Liver (tissue), 9 donors: ENCODE data around the gene GLB1L3. TPM values are rescaled to one million over a fixed set of nuclear protein-coding genes. Genes with fewer than 3 reads are reported as not detected.
A peak's percentile ranks its signal among the peaks of the same experiment; 100 is the strongest.

Experiments used
- DNase-seq: peaks from one replicate; pipeline ENCODE4 v3.0.0-alpha.2; 2017; ENCODE audit warnings: low spot score
- H3K27ac ChIP-seq, 2 donors: one replicate each; pipeline ENCODE4 v1.7.0; 2013; ENCODE audit warnings: inconsistent platforms in 2 of 2, low read length in 2 of 2, control low read depth in 1 of 2, low read depth in 1 of 2, mild to moderate bottlenecking in 1 of 2
- H3K27me3 ChIP-seq, 4 donors: one replicate each; pipeline versions ENCODE4 v1.6.1 to v1.7.0; 2013; ENCODE audit warnings: low read length in 3 of 4, inconsistent platforms in 1 of 4, mild to moderate bottlenecking in 1 of 4, moderate library complexity in 1 of 4; ENCODE audit not compliant: control insufficient read depth in 4 of 4, insufficient read depth in 4 of 4
- H3K36me3 ChIP-seq, 4 donors: one replicate each; pipeline versions ENCODE4 v1.6.1 to v1.7.0; 2013; ENCODE audit warnings: low read length in 3 of 4, mild to moderate bottlenecking in 3 of 4, low read depth in 1 of 4, moderate library complexity in 1 of 4; ENCODE audit not compliant: control insufficient read depth in 4 of 4, insufficient read depth in 3 of 4
- H3K4me1 ChIP-seq, 4 donors: one replicate each; pipeline versions ENCODE4 v1.6.1 to v1.7.0; 2013; ENCODE audit warnings: low read length in 3 of 4, mild to moderate bottlenecking in 3 of 4, moderate library complexity in 1 of 4; ENCODE audit not compliant: control insufficient read depth in 4 of 4, insufficient read depth in 4 of 4
- H3K4me3 ChIP-seq, 3 donors: one replicate each; pipeline versions ENCODE4 v1.6.1 to v1.7.0; 2013; ENCODE audit warnings: low read length in 3 of 3, control low read depth in 1 of 3, low read depth in 1 of 3, mild to moderate bottlenecking in 1 of 3
- H3K9ac ChIP-seq, 2 donors: one replicate each; pipeline ENCODE4 v1.7.0; 2013; ENCODE audit warnings: low read length in 2 of 2, mild to moderate bottlenecking in 2 of 2, moderate library complexity in 2 of 2, control low read depth in 1 of 2, low read depth in 1 of 2
- H3K9me3 ChIP-seq, 4 donors: one replicate each; pipeline versions ENCODE4 v1.6.1 to v1.7.0; 2013; ENCODE audit warnings: low read length in 3 of 4; ENCODE audit not compliant: control insufficient read depth in 4 of 4
- FOXA1 ChIP-seq: IDR thresholded peaks from 2 replicates; pipeline ENCODE4 v1.6.1; 2016; ENCODE audit warnings: antibody characterized with exemption
- FOXA2 ChIP-seq: IDR thresholded peaks from 2 replicates; pipeline ENCODE4 v1.6.1; 2016; ENCODE audit warnings: antibody characterized with exemption
- HNF4G ChIP-seq: IDR thresholded peaks from 2 replicates; pipeline ENCODE4 v1.6.1; 2016; ENCODE audit warnings: antibody characterized with exemption
- RAD21 ChIP-seq, 2 donors: IDR thresholded peaks; 2 replicates each; pipeline ENCODE4 v1.6.1; 2016; ENCODE audit warnings: antibody characterized with exemption in 2 of 2, mild to moderate bottlenecking in 2 of 2
- WGBS: extraction: QIAGEN DNeasy Blood & Tissue Kit; methylation state at CpG from one replicate; pipeline ENCODE4 v1.1.7; 2013; 5-methylcytosine and 5-hydroxymethylcytosine counted together
- polyA plus RNA-seq, 2 donors: library from polyadenylated mRNA; stranded (reverse) in 1 of 2; unstranded in 1 of 2; fragments of 200-250 nt in 1 of 2; fragments of >200 nt in 1 of 2; fragmentation: Nextera tagmentation in 1 of 2; extraction: Ambion mirVana in 1 of 2; gene quantifications; one replicate each; pipeline versions ENCODE4 v1.2.1 to v1.2.3, GENCODE V29; 2013 to 2015
- total RNA-seq, 2 donors: library from RNA; depleted of rRNA; stranded (reverse); fragments of >200 nt; gene quantifications; one replicate each; pipeline ENCODE4 v1.2.3, GENCODE V29; 2014
- TF ChIP-seq, protein P1 (sequence below): IDR thresholded peaks from 2 replicates; pipeline ENCODE4 v1.6.1; 2016; ENCODE audit warnings: antibody characterized with exemption, mild to moderate bottlenecking
- TF ChIP-seq, protein P2 (sequence below): IDR thresholded peaks from 2 replicates; pipeline ENCODE4 v1.6.1; 2016; ENCODE audit warnings: antibody characterized with exemption
- TF ChIP-seq, protein P3 (sequence below): fragments of 150-350 bp; IDR thresholded peaks from 2 replicates; pipeline ENCODE4 v1.5.1; 2017; ENCODE audit warnings: improper control_type of control experiment, low read depth, low read length; ENCODE audit not compliant: missing input control
- donor health status: healthy.
- donor health status: healthy.
- donor health status: healthy.
- donor health status: healthy.
- donor health status: healthy.

GLB1L3 gene
- total and polyA plus RNA-seq, 4 donors: 0.08 TPM; not detected in 3

GRCh38 chr11:134261626-134262488, 14.3 kb upstream of the GLB1L3 start:
- 92% methylated on average over 14 of the region's 14 CpGs for WGBS

DNA sequence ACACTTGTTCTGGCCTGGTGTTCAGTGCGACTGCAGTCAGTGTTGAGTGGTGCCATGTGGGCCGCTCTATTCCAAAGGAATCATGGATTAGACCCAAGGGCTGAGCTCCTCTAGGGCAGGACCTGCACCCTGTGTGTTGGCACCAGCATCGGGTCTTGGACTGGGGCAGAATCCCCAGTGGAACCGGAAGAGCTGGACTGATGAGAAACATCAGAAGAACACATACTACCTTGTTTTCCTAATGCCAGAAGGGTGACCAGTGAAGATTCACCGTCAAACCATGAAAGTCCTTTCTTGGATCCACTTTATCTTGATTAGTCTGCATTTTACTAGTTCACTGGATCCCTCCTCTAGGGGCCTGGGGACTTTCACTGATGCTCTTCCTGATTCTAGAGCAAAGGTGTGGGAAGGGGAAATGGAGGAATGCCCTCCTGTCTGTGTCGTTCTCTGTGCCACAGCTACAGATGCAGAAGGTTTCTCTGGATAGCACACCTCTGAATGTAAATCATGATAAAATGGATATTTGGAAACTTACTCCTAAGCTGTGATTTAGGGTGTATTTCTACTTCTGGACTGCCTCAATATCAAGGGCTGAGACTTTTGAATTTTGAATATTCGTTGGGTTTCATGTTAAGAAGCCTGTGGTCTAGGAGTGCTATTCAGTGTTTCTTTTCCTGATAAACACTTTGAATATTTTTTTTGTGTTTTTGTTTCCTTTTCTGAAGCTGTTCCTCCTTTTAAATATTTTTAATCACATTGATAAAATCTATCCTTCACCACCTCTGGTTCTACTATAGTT, 11.0 kb upstream of the GLB1L3 start:
- Histone ChIP-seq H3K27me3 (no peaks in the 10 kb centered on the region), H3K9me3 (no peaks in the 10 kb centered on the region), H3K36me3 (peaks cover 4 to 31% (median 16%) of the 10 kb centered on the region in 4 donors), H3K27ac (no peak overlapping the region), H3K4me1 (no peaks in the 10 kb centered on the region), H3K4me3 (no peak overlapping the region), H3K9ac (no peak overlapping the region)
- no peak for TF ChIP-seq FOXA2
- TF ChIP-seq, protein P1, sequence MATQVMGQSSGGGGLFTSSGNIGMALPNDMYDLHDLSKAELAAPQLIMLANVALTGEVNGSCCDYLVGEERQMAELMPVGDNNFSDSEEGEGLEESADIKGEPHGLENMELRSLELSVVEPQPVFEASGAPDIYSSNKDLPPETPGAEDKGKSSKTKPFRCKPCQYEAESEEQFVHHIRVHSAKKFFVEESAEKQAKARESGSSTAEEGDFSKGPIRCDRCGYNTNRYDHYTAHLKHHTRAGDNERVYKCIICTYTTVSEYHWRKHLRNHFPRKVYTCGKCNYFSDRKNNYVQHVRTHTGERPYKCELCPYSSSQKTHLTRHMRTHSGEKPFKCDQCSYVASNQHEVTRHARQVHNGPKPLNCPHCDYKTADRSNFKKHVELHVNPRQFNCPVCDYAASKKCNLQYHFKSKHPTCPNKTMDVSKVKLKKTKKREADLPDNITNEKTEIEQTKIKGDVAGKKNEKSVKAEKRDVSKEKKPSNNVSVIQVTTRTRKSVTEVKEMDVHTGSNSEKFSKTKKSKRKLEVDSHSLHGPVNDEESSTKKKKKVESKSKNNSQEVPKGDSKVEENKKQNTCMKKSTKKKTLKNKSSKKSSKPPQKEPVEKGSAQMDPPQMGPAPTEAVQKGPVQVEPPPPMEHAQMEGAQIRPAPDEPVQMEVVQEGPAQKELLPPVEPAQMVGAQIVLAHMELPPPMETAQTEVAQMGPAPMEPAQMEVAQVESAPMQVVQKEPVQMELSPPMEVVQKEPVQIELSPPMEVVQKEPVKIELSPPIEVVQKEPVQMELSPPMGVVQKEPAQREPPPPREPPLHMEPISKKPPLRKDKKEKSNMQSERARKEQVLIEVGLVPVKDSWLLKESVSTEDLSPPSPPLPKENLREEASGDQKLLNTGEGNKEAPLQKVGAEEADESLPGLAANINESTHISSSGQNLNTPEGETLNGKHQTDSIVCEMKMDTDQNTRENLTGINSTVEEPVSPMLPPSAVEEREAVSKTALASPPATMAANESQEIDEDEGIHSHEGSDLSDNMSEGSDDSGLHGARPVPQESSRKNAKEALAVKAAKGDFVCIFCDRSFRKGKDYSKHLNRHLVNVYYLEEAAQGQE: no peak
- TF ChIP-seq, protein P2, sequence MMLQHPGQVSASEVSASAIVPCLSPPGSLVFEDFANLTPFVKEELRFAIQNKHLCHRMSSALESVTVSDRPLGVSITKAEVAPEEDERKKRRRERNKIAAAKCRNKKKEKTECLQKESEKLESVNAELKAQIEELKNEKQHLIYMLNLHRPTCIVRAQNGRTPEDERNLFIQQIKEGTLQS: no peak
- TF ChIP-seq, protein P3, sequence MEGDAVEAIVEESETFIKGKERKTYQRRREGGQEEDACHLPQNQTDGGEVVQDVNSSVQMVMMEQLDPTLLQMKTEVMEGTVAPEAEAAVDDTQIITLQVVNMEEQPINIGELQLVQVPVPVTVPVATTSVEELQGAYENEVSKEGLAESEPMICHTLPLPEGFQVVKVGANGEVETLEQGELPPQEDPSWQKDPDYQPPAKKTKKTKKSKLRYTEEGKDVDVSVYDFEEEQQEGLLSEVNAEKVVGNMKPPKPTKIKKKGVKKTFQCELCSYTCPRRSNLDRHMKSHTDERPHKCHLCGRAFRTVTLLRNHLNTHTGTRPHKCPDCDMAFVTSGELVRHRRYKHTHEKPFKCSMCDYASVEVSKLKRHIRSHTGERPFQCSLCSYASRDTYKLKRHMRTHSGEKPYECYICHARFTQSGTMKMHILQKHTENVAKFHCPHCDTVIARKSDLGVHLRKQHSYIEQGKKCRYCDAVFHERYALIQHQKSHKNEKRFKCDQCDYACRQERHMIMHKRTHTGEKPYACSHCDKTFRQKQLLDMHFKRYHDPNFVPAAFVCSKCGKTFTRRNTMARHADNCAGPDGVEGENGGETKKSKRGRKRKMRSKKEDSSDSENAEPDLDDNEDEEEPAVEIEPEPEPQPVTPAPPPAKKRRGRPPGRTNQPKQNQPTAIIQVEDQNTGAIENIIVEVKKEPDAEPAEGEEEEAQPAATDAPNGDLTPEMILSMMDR: no peak
- DNase-seq: no peak
- WGBS: 95% methylated on average over 7 of the region's 7 CpGs

More at GRCh38 chr11:134261626-134262488, 14.3 kb upstream of the GLB1L3 start:
- no peaks in the 10 kb centered on the region for H3K27me3 ChIP-seq
- no peak overlapping the region for H3K4me3 ChIP-seq
- no peak for DNase-seq
- H3K36me3 ChIP-seq: peaks cover 6 to 51% (median 30%) of the 10 kb centered on the region in 4 donors
- no peak overlapping the region for H3K9ac ChIP-seq
- no peak overlapping the region for H3K27ac ChIP-seq
- TF ChIP-seq, protein P2: no peak
- TF ChIP-seq RAD21 (IDR thresholded peaks at IDR 0.05): peak; percentile 70 to 81
- peak; percentile 75 for TF ChIP-seq FOXA1
- TF ChIP-seq, protein P3: peak; percentile 52
- no peak for TF ChIP-seq HNF4G
- TF ChIP-seq FOXA2: peak; percentile 89
- no peaks in the 10 kb centered on the region for H3K4me1 ChIP-seq
- no peaks in the 10 kb centered on the region for H3K9me3 ChIP-seq
